Esophagus muscularis mucosa (tissue), 4 donors: ENCODE measurements around the gene CDH4. TPM values are rescaled to one million over a fixed set of nuclear protein-coding genes. Genes with fewer than 3 reads are reported as not detected.

Source experiments
- DNase-seq: peaks from one replicate; pipeline ENCODE4 v3.0.0-alpha.2; 2017; ENCODE audit errors: extremely low spot score
- H3K27ac ChIP-seq, 4 donors: fragments of 200-600 bp; sonication (generic); replicated peaks in 1 of 4; 1 replicate in 3 of 4; 2 replicates in 1 of 4; pipeline ENCODE4 v1.5.1; 2016 to 2019; ENCODE audit warnings: mild to moderate bottlenecking in 1 of 4
- H3K27me3 ChIP-seq, 4 donors: fragments of 200-600 bp; sonication (generic); one replicate each; pipeline versions ENCODE4 v1.5.1 to v1.6.0; 2016 to 2019
- H3K36me3 ChIP-seq, 4 donors: fragments of 200-600 bp; sonication (generic); one replicate each; pipeline ENCODE4 v1.5.1; 2016 to 2019
- H3K4me1 ChIP-seq, 4 donors: fragments of 200-600 bp; sonication (generic); one replicate each; pipeline ENCODE4 v1.5.1; 2016 to 2019
- H3K4me3 ChIP-seq, 4 donors: fragments of 200-600 bp; sonication (generic); 1 replicate in 2 of 4; 2 replicates in 2 of 4; pipeline ENCODE4 v1.5.1; 2016 to 2019; ENCODE audit warnings: mild to moderate bottlenecking in 4 of 4, moderate library complexity in 1 of 4
- H3K9me3 ChIP-seq, 4 donors: fragments of 200-600 bp; sonication (generic); 1 replicate in 3 of 4; 2 replicates in 1 of 4; pipeline ENCODE4 v1.5.1; 2016 to 2019
- CTCF ChIP-seq, 3 experiments: fragments of 200-600 bp in 2 of 3; fragments of 450-650 bp in 1 of 3; sonication (generic) in 2 of 3; IDR thresholded peaks; one replicate each; pipeline ENCODE4 v1.5.1; 2017 to 2019; ENCODE audit warnings: antibody characterized with exemption in 3 of 3, mild to moderate bottlenecking in 2 of 3, moderate library complexity in 1 of 3
- EP300 ChIP-seq: sonication (generic); formaldehyde crosslinking; IDR thresholded peaks from one replicate; pipeline ENCODE4 v1.6.1; 2017; ENCODE audit warnings: antibody characterized with exemption
- POLR2A ChIP-seq: fragments of 450-650 bp; IDR thresholded peaks from one replicate; pipeline ENCODE4 v1.6.1; 2017; ENCODE audit warnings: antibody characterized with exemption, moderate library complexity, mild to moderate bottlenecking, low read depth
- POLR2AphosphoS5 ChIP-seq, 2 donors: sonication (generic); formaldehyde crosslinking; IDR thresholded peaks; one replicate each; pipeline ENCODE4 v1.6.1; 2017; ENCODE audit warnings: antibody characterized with exemption in 2 of 2
- WGBS: methylation state at CpG from one replicate; pipeline ENCODE4 v1.1.5; 2018; 5-methylcytosine and 5-hydroxymethylcytosine counted together
- intact Hi-C: fragments of 100-400 bp; cut with DNase I; formaldehyde crosslinking; loops from one replicate; pipeline ENCODE4 v1.15.1; 2023
- total RNA-seq, 4 donors: library from RNA; depleted of rRNA; stranded (reverse); fragments of >200 nt; gene quantifications; one replicate each; pipeline versions ENCODE4 v1.1.0 to v1.2.1, GENCODE V29; 2016

Gene CDH4
- total RNA-seq, 4 donors from 2014 or later: 0.42 to 1.3 (median 0.48) TPM

GRCh38 chr20:61411743-61412142 lies 159.7 kb downstream of the CDH4 start:
- Histone ChIP-seq H3K27me3 (peaks cover 0 to 19% (median 0%) of the 10 kb centered on the region in 4 donors), H3K4me1 (no peaks in the 10 kb centered on the region), H3K36me3 (no peaks in the 10 kb centered on the region), H3K27ac (no peak overlapping the region), H3K9me3 (peaks cover 0 to 14% (median 8%) of the 10 kb centered on the region in 4 donors), H3K4me3 (no peak overlapping the region)
- intact Hi-C loops: no loop called here
- 85% methylated on average over 4 of the region's 4 CpGs for WGBS
- TF ChIP-seq CTCF (IDR thresholded peaks at IDR 0.05): no peak
- TF ChIP-seq EP300: no peak
- no peak for TF ChIP-seq POLR2AphosphoS5 (IDR thresholded peaks at IDR 0.05)
- TF ChIP-seq POLR2A: no peak
- DNase-seq: no peak

GRCh38 chr20:61413752-61414151 lies 161.7 kb downstream of the CDH4 start:
- intact Hi-C loops: no loop called here

GRCh38 chr20:61414455-61414991 lies 162.5 kb downstream of the CDH4 start:
- TF ChIP-seq POLR2AphosphoS5 (IDR thresholded peaks at IDR 0.05) (no peak), POLR2A (no peak), CTCF (IDR thresholded peaks at IDR 0.05) (no peak), EP300 (no peak)
- intact Hi-C loops: no loop called here
- WGBS: 55% methylated on average over 8 of the region's 11 CpGs
- DNase-seq: no peak
- no peaks in the 10 kb centered on the region for H3K36me3 ChIP-seq
- H3K27ac ChIP-seq: no peak overlapping the region
- H3K9me3 ChIP-seq: peaks cover 0 to 14% (median 8%) of the 10 kb centered on the region in 4 donors
- H3K4me1 ChIP-seq: no peaks in the 10 kb centered on the region
- H3K27me3 ChIP-seq: peaks cover 0 to 31% (median 0%) of the 10 kb centered on the region in 4 donors
- no peak overlapping the region for H3K4me3 ChIP-seq

More at GRCh38 chr20:61413752-61414151, 161.7 kb downstream of the CDH4 start:
- H3K4me1 ChIP-seq: no peaks in the 10 kb centered on the region
- H3K36me3 ChIP-seq: no peaks in the 10 kb centered on the region
- no peak overlapping the region for H3K4me3 ChIP-seq
- H3K27ac ChIP-seq: no peak overlapping the region
- peaks cover 0 to 23% (median 0%) of the 10 kb centered on the region in 4 donors for H3K27me3 ChIP-seq
- TF ChIP-seq CTCF (IDR thresholded peaks at IDR 0.05): no peak
- no peak for TF ChIP-seq EP300
- no peak for TF ChIP-seq POLR2A
- H3K9me3 ChIP-seq: peaks cover 0 to 14% (median 8%) of the 10 kb centered on the region in 4 donors
- 87% methylated on average over 4 of the region's 4 CpGs for WGBS
- DNase-seq: no peak

GRCh38 chr20:61416546-61416945 lies 164.5 kb downstream of the CDH4 start:
- Histone ChIP-seq H3K27me3 (peaks cover 0 to 47% (median 0%) of the 10 kb centered on the region in 4 donors), H3K4me1 (no peaks in the 10 kb centered on the region), H3K4me3 (no peak overlapping the region), H3K27ac (no peak overlapping the region), H3K9me3 (peaks cover 0 to 23% (median 8%) of the 10 kb centered on the region in 4 donors), H3K36me3 (no peaks in the 10 kb centered on the region)
- WGBS: 92% methylated on average over 7 of the region's 7 CpGs
- TF ChIP-seq EP300 (no peak), POLR2AphosphoS5 (IDR thresholded peaks at IDR 0.05) (no peak), POLR2A (no peak), CTCF (IDR thresholded peaks at IDR 0.05) (no peak)
- DNase-seq: no peak
- intact Hi-C loops: no loop called here
